ENCODE data around the gene ZFAND2B.
"Not testable (repeated sequence)": the region's sequence is repeated elsewhere in the genome, so short reads cannot be mapped to it uniquely, and the experiment has no call there.

Gene ZFAND2B

GRCh38 chr2:219176818-219177551 lies 29.6 kb upstream of the ZFAND2B start, which contains the start of gene CNPPD1:
TSS of gene CNPPD1 (minus strand) at chr2:219176925. CDS start at chr2:219176828, 97 bp downstream.
- DNase-seq, result peak; percentile 67

DNA sequence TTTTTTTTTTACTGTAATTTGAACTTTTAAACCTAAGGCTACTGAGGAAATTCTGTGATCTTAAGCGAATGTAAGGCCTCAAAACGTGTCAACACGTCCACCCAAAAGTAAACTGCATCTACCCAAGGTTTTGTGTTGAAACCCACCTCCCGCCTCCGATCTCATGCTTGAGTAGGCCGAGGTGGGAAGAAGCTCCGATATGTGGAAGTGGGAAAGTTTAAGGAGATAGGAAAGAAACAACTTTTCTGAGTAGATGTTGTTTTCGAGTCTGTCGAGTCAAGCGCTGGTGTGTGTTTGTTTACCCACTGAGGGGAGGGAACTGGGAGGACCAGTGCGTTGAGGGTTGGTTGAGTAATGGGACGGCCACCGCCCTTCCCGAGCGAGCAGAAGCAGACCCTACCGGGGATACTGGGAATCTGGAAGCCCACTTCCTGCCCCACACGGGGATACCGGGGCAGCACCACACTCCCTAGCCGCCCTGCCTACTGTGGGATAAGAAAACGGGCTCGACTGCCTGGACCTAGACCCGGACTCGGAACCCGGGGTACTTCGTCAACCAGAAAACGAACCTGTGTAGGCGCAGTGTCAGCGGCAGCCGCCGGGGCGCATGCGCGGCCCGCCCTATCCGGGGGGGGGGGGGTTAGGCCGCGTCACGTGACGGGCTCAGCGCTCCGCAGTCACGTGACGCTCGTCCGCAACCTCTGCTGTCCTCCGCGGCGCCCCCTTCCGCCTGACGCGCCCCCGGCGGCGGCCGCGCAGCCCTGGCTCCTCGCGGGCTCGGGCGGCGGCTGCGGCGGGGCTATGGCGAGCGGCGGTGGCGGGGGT lies 28.8 kb upstream of the ZFAND2B start, which contains the start of gene RETREG2:
TSS of gene RETREG2 (plus strand) at position 724 of the 825 bp plus-strand sequence. CDS start at position 802, 78 bp downstream.
- DNase-seq, result peak; percentile 62

DNA sequence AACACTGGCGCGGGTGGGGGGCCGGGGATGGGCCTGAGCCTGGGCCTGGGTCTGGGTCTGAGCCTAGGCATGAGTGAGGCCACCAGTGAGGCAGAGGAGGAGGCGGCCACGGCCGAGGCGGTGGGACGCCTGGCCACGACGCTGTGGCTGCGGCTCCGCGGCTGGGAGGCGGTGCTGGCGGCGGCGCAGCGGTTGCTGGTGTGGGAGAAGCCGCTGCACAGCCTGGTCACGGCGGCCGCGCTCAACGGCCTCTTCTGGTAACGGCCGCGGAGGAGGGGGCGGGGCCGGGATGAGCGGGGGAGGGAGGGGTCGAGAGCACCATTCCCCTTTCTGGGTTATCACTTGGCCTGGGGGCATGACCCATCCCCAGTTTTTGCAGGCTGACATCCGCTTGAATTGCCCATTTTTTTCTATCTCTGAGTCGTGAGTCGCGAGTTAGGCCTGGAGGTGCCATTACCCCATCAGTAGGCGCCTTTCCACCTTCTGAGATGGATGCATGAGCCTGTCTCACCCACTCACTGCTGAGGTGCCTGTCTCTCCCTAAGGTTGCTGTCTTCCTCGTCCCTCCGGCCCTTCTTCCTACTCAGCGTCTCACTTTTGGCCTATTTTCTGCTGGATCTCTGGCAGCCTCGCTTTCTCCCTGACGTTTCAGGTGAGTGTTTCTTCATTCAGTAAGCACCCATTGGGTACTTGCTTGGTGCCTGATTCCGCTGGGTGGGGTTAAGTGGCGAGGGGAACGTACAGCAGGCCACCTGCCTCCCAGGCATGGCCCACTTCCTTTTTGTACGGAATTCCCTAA lies 28.0 kb upstream of the ZFAND2B start:
- DNase-seq, result no peak

- no peak for DNase-seq
Measured at GRCh38 chr2:219179601-219180465, 26.7 kb upstream of the ZFAND2B start.

- DNase-seq, result no peak
Measured at GRCh38 chr2:219180961-219181360, 25.6 kb upstream of the ZFAND2B start.

GRCh38 chr2:219181531-219181930 lies 25.1 kb upstream of the ZFAND2B start:
- no peak for DNase-seq

DNA sequence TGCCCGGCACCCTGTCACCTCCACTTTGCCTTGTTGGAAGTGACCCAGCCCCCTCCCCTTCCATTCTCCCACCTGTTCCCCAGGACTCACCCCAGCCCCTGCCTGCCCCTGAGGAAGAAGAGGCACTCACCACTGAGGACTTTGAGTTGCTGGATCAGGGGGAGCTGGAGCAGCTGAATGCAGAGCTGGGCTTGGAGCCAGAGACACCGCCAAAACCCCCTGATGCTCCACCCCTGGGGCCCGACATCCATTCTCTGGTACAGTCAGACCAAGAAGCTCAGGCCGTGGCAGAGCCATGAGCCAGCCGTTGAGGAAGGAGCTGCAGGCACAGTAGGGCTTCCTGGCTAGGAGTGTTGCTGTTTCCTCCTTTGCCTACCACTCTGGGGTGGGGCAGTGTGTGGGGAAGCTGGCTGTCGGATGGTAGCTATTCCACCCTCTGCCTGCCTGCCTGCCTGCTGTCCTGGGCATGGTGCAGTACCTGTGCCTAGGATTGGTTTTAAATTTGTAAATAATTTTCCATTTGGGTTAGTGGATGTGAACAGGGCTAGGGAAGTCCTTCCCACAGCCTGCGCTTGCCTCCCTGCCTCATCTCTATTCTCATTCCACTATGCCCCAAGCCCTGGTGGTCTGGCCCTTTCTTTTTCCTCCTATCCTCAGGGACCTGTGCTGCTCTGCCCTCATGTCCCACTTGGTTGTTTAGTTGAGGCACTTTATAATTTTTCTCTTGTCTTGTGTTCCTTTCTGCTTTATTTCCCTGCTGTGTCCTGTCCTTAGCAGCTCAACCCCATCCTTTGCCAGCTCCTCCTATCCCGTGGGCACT lies 24.0 kb upstream of the ZFAND2B start:
- no peak for DNase-seq

DNA sequence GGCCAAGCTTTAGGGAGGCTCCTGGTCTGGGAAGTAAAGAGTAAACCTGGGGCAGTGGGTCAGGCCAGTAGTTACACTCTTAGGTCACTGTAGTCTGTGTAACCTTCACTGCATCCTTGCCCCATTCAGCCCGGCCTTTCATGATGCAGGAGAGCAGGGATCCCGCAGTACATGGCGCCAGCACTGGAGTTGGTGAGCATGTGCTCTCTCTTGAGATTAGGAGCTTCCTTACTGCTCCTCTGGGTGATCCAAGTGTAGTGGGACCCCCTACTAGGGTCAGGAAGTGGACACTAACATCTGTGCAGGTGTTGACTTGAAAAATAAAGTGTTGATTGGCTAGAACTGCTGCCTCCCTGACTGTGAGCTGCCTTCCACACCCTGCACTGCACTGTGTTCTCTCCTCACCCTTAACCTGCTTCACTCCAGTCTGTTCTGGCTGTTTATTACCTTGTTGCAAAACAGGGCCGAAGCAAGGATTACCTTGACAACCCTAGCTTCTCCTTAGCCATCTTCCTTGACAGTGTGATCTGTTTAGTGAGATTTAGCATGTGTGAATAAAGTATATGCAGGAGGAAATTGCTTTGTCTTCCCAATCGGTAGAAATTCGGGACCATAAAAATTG lies 23.3 kb upstream of the ZFAND2B start:
- DNase-seq, result no peak

DNA sequence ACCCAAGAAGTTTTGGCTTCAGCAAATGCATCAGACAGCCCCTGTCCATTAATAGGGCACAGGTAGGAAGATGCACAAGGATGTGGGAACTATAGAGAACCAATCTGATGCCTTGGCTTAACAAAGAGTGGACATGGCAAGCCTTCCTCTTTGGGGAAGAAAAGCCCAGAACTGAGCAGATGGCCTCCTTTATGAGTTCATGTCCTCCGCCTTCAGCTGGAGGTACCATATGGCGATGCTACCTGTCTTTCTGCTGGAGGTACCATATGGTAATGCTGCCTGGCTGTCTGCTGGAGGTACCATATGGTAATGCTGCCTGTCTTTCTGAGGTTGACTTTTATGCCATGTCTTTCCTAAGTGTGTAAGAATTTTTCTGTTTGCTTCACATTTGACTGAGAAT lies 22.5 kb upstream of the ZFAND2B start:
- DNase-seq, result no peak

DNA sequence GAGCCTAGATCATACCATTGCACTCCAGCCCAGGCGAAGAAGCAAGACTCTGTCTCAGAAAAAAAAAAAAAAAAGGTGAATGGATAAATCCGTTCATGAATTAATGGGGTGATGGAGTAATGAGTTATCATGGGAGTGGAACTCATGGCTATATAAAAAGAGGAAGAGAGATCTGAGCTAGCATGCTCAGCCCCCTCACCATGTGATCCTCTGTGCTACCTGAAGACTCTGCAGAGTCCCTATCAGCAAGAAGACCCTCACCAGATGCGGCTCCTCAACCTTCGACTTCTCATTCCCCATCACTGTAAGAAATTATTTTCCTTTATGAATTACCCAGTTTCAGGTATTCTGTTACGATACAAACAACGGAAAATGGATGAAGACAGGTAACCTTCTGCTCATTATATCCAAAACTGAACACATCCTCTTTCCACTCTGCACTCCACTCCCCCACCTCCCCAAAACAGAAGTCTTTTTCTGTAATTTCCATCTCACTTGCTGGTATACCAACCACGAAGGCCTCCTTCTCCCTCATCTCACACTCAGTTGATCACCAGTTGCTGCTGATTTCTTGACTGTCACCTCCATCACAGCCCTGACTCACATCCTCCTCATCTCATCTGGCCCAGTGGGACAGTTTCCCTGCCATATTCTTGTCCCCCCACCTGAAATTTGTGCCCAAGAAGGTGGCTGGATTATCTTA lies 19.7 kb upstream of the ZFAND2B start:
- no peak for DNase-seq

DNA sequence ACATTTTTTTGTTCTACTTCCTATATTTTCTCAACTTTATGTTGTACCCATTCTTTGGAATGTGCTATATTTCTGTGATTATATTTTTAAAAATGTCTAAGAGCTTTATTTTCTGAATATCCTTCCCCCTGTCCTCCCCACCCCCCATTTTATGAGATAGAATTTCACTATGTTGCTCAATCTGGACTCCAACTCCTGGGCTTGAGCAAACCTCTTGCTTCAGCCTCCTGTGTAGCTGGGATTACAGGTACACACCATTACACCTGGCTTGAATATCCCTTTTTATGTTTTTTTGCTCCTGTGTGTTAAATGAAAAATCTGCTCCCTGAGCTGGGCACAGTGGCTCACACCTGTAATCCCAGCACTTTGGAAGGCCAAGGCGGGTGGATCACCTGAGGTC lies 9.2 kb upstream of the ZFAND2B start:
- DNase-seq, result no peak

- no peak for DNase-seq
Measured at GRCh38 chr2:219198974-219199373, 7.6 kb upstream of the ZFAND2B start.

GRCh38 chr2:219199470-219200211 lies 6.9 kb upstream of the ZFAND2B start:
- no peak for DNase-seq

GRCh38 chr2:219200502-219201326 lies 5.9 kb upstream of the ZFAND2B start:
- not testable (repeated sequence) for DNase-seq

- not testable (repeated sequence) for DNase-seq
Measured at GRCh38 chr2:219201331-219201730, 5.3 kb upstream of the ZFAND2B start.

DNA sequence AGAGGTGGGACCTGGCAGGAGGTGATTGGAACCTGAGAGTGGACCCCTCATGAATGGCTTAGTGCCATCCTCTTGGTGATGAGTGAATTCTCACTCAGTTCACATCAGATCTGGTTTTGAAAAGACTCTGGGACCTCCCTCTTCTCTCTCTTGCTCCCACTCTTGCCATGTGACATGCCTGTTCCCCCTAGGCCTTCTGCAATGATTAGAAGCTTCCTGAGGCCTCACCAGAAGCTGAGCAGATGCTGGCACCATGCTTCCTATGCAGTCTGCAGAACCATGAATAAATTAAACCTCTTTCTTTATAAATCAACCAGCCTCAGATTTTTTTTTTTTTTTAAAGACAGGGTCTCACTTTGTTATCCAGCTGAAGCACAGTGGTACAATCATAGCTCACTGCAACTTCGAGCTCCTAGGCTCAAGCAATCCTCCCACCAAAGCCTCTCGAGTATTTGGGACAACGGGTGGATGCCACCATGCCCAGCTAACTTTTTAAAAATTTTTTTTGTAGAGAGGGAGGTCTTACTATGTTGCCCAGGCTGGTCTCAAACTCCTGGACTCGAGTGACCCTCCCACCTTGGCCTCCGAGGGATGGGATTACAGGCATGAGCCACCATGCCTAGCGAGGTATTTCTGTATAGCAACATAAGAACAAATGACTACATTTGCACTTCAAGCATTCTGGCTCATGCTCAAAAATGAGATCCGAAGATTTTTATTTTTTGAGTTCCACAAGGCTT lies 2.0 kb upstream of the ZFAND2B start:
- no peak for DNase-seq

GRCh38 chr2:219205165-219205538 lies 1.4 kb upstream of the ZFAND2B start:
- no peak for DNase-seq

GRCh38 chr2:219205981-219206327 lies 628 bp upstream of the ZFAND2B start:
- DNase-seq, result no peak

Measured in NCI-H1417 treated with DMSO at 0.1 percent for 48 hours (cell line).